PC-9 (cell line): Measurements from ENCODE around the gene ADAMTS19.

Experiments
- CTCF ChIP-seq: fragments of 200-600 bp; sonication (generic); conservative IDR thresholded peaks from 2 replicates; pipeline ENCODE4 v1.6.1; 2017; ENCODE audit warnings: mixed run types, antibody characterized with exemption, mild to moderate bottlenecking, moderate library complexity
- EZH2 ChIP-seq: fragments of 200-600 bp; sonication (generic); IDR thresholded peaks from 2 replicates; pipeline ENCODE4 v1.8.0; 2017; ENCODE audit warnings: antibody characterized with exemption, low read depth

GRCh38 chr5:129461711-129462332, 1.7 kb downstream of the ADAMTS19 start:
- TF ChIP-seq CTCF, result no peak
- TF ChIP-seq EZH2, result no peak
